D721Med (cell line): Measurements from ENCODE around the gene GAB1.
A peak's percentile ranks its signal among the peaks of the same experiment; 100 is the strongest.

Source experiments
- DNase-seq: peaks from one replicate; pipeline ENCODE4 v3.0.0; 2011; ENCODE audit warnings: low spot score; ENCODE audit not compliant: insufficient read length
- FAIRE-seq: peaks from 2 replicates; lab custom pipeline; 2011; peaks lifted over from hg19 to GRCh38; lab: Jason Lieb, UNC
- CTCF ChIP-seq: IDR thresholded peaks from 2 replicates; pipeline ENCODE4 v1.5.1; 2012; ENCODE audit warnings: mild to moderate bottlenecking, control low read depth; ENCODE audit not compliant: insufficient read depth; ENCODE audit errors: missing control alignments

GAB1 gene

GRCh38 chr4:143451186-143451585, 114.5 kb downstream of the GAB1 start:
- no peak for TF ChIP-seq CTCF
- DNase-seq = no peak
- no peak for FAIRE-seq

GRCh38 chr4:143455211-143455610, 118.5 kb downstream of the GAB1 start:
- no peak for TF ChIP-seq CTCF
- DNase-seq (no peak), FAIRE-seq (no peak)

GRCh38 chr4:143458966-143459365, 122.3 kb downstream of the GAB1 start:
- no peak for TF ChIP-seq CTCF
- DNase-seq (no peak), FAIRE-seq (no peak)

GRCh38 chr4:143473334-143474126, 136.9 kb downstream of the GAB1 start:
- FAIRE-seq (no peak), DNase-seq (no peak)
- TF ChIP-seq CTCF = no peak

- no peak for TF ChIP-seq CTCF
- no peak for FAIRE-seq
Observed at GRCh38 chr4:143477487-143477886, 140.8 kb downstream of the GAB1 start.

GRCh38 chr4:143481361-143481760, 144.7 kb downstream of the GAB1 start:
- no peak for FAIRE-seq
- TF ChIP-seq CTCF = no peak
- DNase-seq = no peak

More at GRCh38 chr4:143477487-143477886, 140.8 kb downstream of the GAB1 start:
- no peak for DNase-seq

GRCh38 chr4:143482840-143483239, 146.2 kb downstream of the GAB1 start:
- DNase-seq (no peak), FAIRE-seq (no peak)
- TF ChIP-seq CTCF = peak; percentile 80
